GM12878 (cell line): ENCODE data around the gene TSHZ2. TPM values are rescaled to one million over a fixed set of nuclear protein-coding genes. Genes with fewer than 3 reads are reported as not detected.

Source experiments
- ATAC-seq: fragments of 200-7000 bp; cut with Tn5 transposase; 3 replicates; pipeline ENCODE4 v1.9.1; 2020; ENCODE audit warnings: mild to moderate bottlenecking, moderate library complexity
- BruUV-seq: library from RNA; stranded (reverse); fragments of 400-500 nt; replicated peaks from 2 replicates; lab custom pipeline; 2021; lab: Mats Ljungman, UMichigan
- CTCF ChIA-PET: fragments of 300-600 bp; sonication (Branson Sonifier 250); formaldehyde crosslinking; extraction: SDS; loops from one replicate; lab custom pipeline; 2021; ENCODE audit warnings: inconsistent platforms; lab: Yijun Ruan, JAX
- POLR2A ChIA-PET: fragments of 350-600 bp; formaldehyde crosslinking; extraction: SDS; loops from one replicate; lab custom pipeline; 2021; ENCODE audit warnings: inconsistent platforms; lab: Charles Lee
- RAD21 ChIA-PET: fragments of 300-600 bp; sonication (Branson Sonifier 250); formaldehyde crosslinking; loops from one replicate; lab custom pipeline; 2023; ENCODE audit warnings: antibody characterized with exemption; ENCODE audit not compliant: unreplicated experiment; lab: Charles Lee
- SMC1A ChIA-PET: fragments of 300-600 bp; sonication (Branson Sonifier 250); formaldehyde crosslinking; loops from one replicate; lab custom pipeline; 2023; ENCODE audit not compliant: unreplicated experiment, uncharacterized antibody; lab: Charles Lee
- DNase-seq: peaks from one replicate; pipeline ENCODE4 v3.0.0-alpha.2; 2011; ENCODE audit warnings: low read depth, low spot score
- FAIRE-seq: peaks from 3 replicates; lab custom pipeline; 2011; peaks lifted over from hg19 to GRCh38; lab: Jason Lieb, UNC
- H2AFZ ChIP-seq: 2 replicates; pipeline ENCODE4 v1.6.0; 2011; ENCODE audit warnings: low read depth, low read length, control low read depth; ENCODE audit not compliant: control insufficient read depth
- H3K27ac ChIP-seq: 2 replicates; pipeline ENCODE4 v1.5.1; 2011; ENCODE audit warnings: control low read depth; ENCODE audit not compliant: control insufficient read depth, insufficient read depth
- H3K27me3 ChIP-seq, 2 experiments: replicated peaks in 1 of 2; 2 replicates each; pipeline versions ENCODE4 v1.6.0 to v1.6.1; 2011; ENCODE audit warnings: low read length in 1 of 2; ENCODE audit not compliant: control insufficient read depth in 2 of 2, insufficient read depth in 2 of 2
- H3K36me3 ChIP-seq, 2 experiments: 2 replicates each; pipeline ENCODE4 v1.5.1; 2011; ENCODE audit warnings: low read length in 1 of 2; ENCODE audit not compliant: control insufficient read depth in 2 of 2, insufficient read depth in 2 of 2
- H3K4me1 ChIP-seq: 2 replicates; pipeline ENCODE4 v1.6.1; 2011; ENCODE audit warnings: mild to moderate bottlenecking, low read length, moderate library complexity, mixed read lengths; ENCODE audit not compliant: control insufficient read depth, insufficient read depth
- H3K4me2 ChIP-seq: 2 replicates; pipeline ENCODE4 v1.6.0; 2011; ENCODE audit warnings: control low read depth; ENCODE audit not compliant: control insufficient read depth, insufficient read depth
- H3K4me3 ChIP-seq: fragments of 200-600 bp; sonication (generic); 2 replicates; pipeline ENCODE4 v1.5.1; 2016
- H3K79me2 ChIP-seq: 2 replicates; pipeline ENCODE4 v1.6.0; 2011; ENCODE audit warnings: low read length; ENCODE audit not compliant: control insufficient read depth, insufficient read depth
- H3K9ac ChIP-seq: 2 replicates; pipeline ENCODE4 v1.8.0; 2011; ENCODE audit warnings: low read length, control low read depth, mixed read lengths; ENCODE audit not compliant: control insufficient read depth, insufficient read depth
- H3K9me3 ChIP-seq: replicated peaks from 3 replicates; pipeline ENCODE4 v1.5.1; 2011; ENCODE audit warnings: mild to moderate bottlenecking, low read length; ENCODE audit not compliant: control insufficient read depth, insufficient read depth
- H4K20me1 ChIP-seq: 2 replicates; pipeline ENCODE4 v1.6.0; 2011; ENCODE audit not compliant: control insufficient read depth, insufficient read depth
- CHD1 ChIP-seq: IDR thresholded peaks from 2 replicates; pipeline ENCODE4 v1.6.1; 2012; ENCODE audit warnings: low read depth, low read length, improper control_type of control experiment
- CHD4 ChIP-seq: fragments of 200-600 bp; sonication (generic); IDR thresholded peaks from 2 replicates; pipeline ENCODE4 v1.6.1; 2016; ENCODE audit warnings: mild to moderate bottlenecking
- EP300 ChIP-seq, 2 experiments: fragments of 150-350 bp in 1 of 2; IDR thresholded peaks; 2 replicates each; pipeline ENCODE4 v1.6.1; 2011 to 2012; ENCODE audit warnings: low read depth in 2 of 2, low read length in 2 of 2, borderline replicate concordance in 1 of 2, improper control_type of control experiment in 1 of 2, inconsistent platforms in 1 of 2; ENCODE audit not compliant: control insufficient read depth in 1 of 2
- GATAD2B ChIP-seq: fragments of 450-650 bp; conservative IDR thresholded peaks from 2 replicates; pipeline ENCODE4 v1.6.1; 2017; ENCODE audit warnings: low read depth, mild to moderate bottlenecking, moderate library complexity
- IRF4 ChIP-seq: IDR thresholded peaks from 2 replicates; pipeline ENCODE4 v1.6.1; 2011; ENCODE audit warnings: low read depth, low read length
- NFIC ChIP-seq: IDR thresholded peaks from 2 replicates; pipeline ENCODE4 v1.6.1; 2012; ENCODE audit warnings: low read depth, mild to moderate bottlenecking, inconsistent platforms, low read length, moderate library complexity
- RAD21 ChIP-seq: IDR thresholded peaks from 2 replicates; pipeline ENCODE4 v1.6.1; 2011; ENCODE audit warnings: mild to moderate bottlenecking, low read depth, low read length, moderate library complexity; ENCODE audit not compliant: insufficient read depth
- SP1 ChIP-seq: IDR thresholded peaks from one replicate; pipeline ENCODE4 v1.6.1; 2011; ENCODE audit warnings: low read depth, low read length
- SREBF1 ChIP-seq: IDR thresholded peaks from 2 replicates; pipeline ENCODE4 v1.6.1; 2012; ENCODE audit warnings: mild to moderate bottlenecking, low read length
- SRF ChIP-seq, 2 experiments: IDR thresholded peaks; 2 replicates each; pipeline ENCODE4 v1.6.1; 2011; ENCODE audit warnings: low read depth in 2 of 2, low read length in 2 of 2, mild to moderate bottlenecking in 1 of 2, moderate library complexity in 1 of 2
- ZNF622 ChIP-seq: fragments of 450-650 bp; IDR thresholded peaks from 2 replicates; pipeline ENCODE4 v1.6.1; 2017; ENCODE audit warnings: mild to moderate bottlenecking, inconsistent platforms
- WGBS: methylation state at CpG from one replicate; pipeline ENCODE4 v1.1.6; 2016; ENCODE audit warnings: low lambda C conversion rate; ENCODE audit not compliant: insufficient replicate concordance, insufficient coverage; ENCODE audit errors: missing lambda C conversion rate; 5-methylcytosine and 5-hydroxymethylcytosine counted together
- in situ Hi-C: fragments of 300-500 bp; cut with MboI; formaldehyde crosslinking; loops from 9 replicates; pipeline ENCODE4 v1.14.3; 2018; ENCODE audit warnings: mixed read lengths
- intact Hi-C: fragments of 100-400 bp; cut with micrococcal nuclease; formaldehyde crosslinking; loops from one replicate; pipeline ENCODE4 v1.14.2; 2022; ENCODE audit not compliant: unreplicated experiment
- polyA plus RNA-seq, 11 experiments: library from polyadenylated mRNA; depleted of rRNA in 4 of 11; unstranded in 6 of 11; stranded (reverse) in 5 of 11; fragments of >200 nt; fragmentation: Nextera tagmentation in 4 of 11; fragmentation: Illumina TruSeq in 1 of 11; extraction: Ambion mirVana in 4 of 11; extraction: Trizol in 1 of 11; gene quantifications; 1 replicate in 1 of 11; 2 replicates in 10 of 11; pipeline versions ENCODE4 v1.2.1 to v1.2.3, GENCODE V29; 2011 to 2016; ENCODE audit warnings: inconsistent platforms in 2 of 11, missing spikeins in 2 of 11, low read depth in 1 of 11
- total RNA-seq, 4 experiments: library from RNA; depleted of rRNA in 3 of 4; stranded (reverse); fragments of >200 nt in 3 of 4; fragmentation: Illumina TruSeq in 1 of 4; extraction: Trizol in 1 of 4; gene quantifications; 2 replicates each; pipeline versions ENCODE4 v1.2.1 to v1.2.3, GENCODE V29; 2013 to 2021
- TF ChIP-seq, protein P1 (sequence below): fragments of 450-650 bp; formaldehyde crosslinking; IDR thresholded peaks from 2 replicates; pipeline ENCODE4 v1.4.0; 2022; ENCODE audit warnings: mild to moderate bottlenecking, moderate library complexity

The TSHZ2 gene
- total and polyA plus RNA-seq, 10 of the 15 experiments (the other 5 are each of a cell fraction or from before 2014, with no cell fraction given): 0.01 to 0.86 (median 0.13) TPM; not detected in 2

DNA sequence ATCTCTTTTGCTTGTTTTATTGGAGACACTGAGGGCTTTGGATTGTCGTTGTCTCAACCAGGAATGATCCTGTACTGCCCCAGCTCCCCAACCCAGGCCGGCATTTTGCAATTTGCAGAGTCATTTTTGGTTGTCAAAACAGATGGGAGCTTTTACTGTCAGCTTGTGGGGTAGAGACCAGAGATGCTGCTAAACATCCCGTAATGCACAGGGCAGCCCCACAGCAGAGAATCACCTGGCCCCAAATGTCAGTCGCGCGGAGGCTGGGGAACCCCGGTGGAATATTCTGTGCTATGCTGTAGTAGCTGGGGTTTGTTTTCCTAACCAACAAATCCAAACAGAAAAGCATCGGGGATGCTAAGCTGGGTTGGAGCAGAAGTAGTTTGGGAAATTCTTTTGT lies 99.7 kb downstream of the TSHZ2 start:
- TF ChIP-seq NFIC (no peak), SP1 (no peak), SREBF1 (no peak), CHD1 (no peak), EP300 (IDR thresholded peaks at IDR 0.05; ENCODE audit: borderline replicate concordance in 1 of 2, control insufficient read depth in 1 of 2, low read depth in 2 of 2, low read length in 2 of 2) (no peak), CHD4 (no peak), GATAD2B (no peak), SRF (IDR thresholded peaks at IDR 0.05; ENCODE audit: low read depth in 2 of 2, low read length in 2 of 2) (no peak), RAD21 (no peak), IRF4 (no peak), ZNF622 (no peak)
- TF ChIP-seq, protein P1, sequence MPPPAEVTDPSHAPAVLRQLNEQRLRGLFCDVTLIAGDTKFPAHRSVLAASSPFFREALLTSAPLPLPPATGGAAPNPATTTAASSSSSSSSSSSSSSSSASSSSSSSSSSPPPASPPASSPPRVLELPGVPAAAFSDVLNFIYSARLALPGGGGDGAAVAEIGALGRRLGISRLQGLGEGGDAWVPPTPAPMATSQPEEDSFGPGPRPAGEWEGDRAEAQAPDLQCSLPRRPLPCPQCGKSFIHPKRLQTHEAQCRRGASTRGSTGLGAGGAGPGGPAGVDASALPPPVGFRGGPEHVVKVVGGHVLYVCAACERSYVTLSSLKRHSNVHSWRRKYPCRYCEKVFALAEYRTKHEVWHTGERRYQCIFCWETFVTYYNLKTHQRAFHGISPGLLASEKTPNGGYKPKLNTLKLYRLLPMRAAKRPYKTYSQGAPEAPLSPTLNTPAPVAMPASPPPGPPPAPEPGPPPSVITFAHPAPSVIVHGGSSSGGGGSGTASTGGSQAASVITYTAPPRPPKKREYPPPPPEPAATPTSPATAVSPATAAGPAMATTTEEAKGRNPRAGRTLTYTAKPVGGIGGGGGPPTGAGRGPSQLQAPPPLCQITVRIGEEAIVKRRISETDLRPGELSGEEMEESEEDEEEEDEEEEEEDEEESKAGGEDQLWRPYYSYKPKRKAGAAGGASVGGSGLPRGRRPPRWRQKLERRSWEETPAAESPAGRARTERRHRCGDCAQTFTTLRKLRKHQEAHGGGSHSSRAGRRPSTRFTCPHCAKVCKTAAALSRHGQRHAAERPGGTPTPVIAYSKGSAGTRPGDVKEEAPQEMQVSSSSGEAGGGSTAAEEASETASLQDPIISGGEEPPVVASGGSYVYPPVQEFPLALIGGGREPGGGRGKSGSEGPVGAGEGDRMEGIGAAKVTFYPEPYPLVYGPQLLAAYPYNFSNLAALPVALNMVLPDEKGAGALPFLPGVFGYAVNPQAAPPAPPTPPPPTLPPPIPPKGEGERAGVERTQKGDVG (CRISPR knock-in tag): no peak
- no peak overlapping the region for H3K9ac ChIP-seq
- DNase-seq: no peak
- WGBS: 6% methylated on average over 8 of the region's 8 CpGs
- no peak overlapping the region for H3K27ac ChIP-seq
- ChIA-PET POLR2A (no interaction called here), SMC1A (interaction anchor here (1.2 to 1.6 kb wide), 3 partner anchors 39 to 97 kb away, joined by 3 to 4 read pairs (median 3); no protein-coding TSS in a partner anchor), CTCF (no interaction called here), RAD21 (interaction anchor here (0.9 kb wide), 1 partner anchor 37 kb away, joined by 3 read pairs; no protein-coding TSS in a partner anchor)
- no peak overlapping the region for H3K4me2 ChIP-seq
- peak; percentile 28; the same call in 1 of the 3 replicates for ATAC-seq
- no peaks in the 10 kb centered on the region for H3K27me3 ChIP-seq
- H2AFZ ChIP-seq: no peak overlapping the region
- no peaks in the 10 kb centered on the region for H3K4me1 ChIP-seq
- no peaks in the 10 kb centered on the region for H3K79me2 ChIP-seq
- no peak for FAIRE-seq
- H4K20me1 ChIP-seq: no peaks in the 10 kb centered on the region
- H3K9me3 ChIP-seq: no peaks in the 10 kb centered on the region
- intact Hi-C loops (no loop called here), in situ Hi-C loops (no loop called here)
- H3K36me3 ChIP-seq: no peaks in the 10 kb centered on the region
- H3K4me3 ChIP-seq: no peak overlapping the region
- BruUV-seq: no TSS peak
